ENCODE measurements around the gene HMGN1.
"Not testable (repeated sequence)": the region's sequence is repeated elsewhere in the genome, so short reads cannot be mapped to it uniquely, and the experiment has no call there.

HMGN1 gene, protein sequence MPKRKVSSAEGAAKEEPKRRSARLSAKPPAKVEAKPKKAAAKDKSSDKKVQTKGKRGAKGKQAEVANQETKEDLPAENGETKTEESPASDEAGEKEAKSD

GRCh38 chr21:39348355-39349210, at the start of gene HMGN1:
HMGN1 (minus strand) TSS chr21:39349088; CDS start chr21:39348917, 171 bp downstream.
- in situ Hi-C loops (cut with MboI; ENCODE audit: low sequenced_read_pairs), result no loop called here

- in situ Hi-C loops (cut with MboI; ENCODE audit: low sequenced_read_pairs), result no loop called here
Measured at GRCh38 chr21:39397646-39398385, 48.9 kb upstream of the HMGN1 start.

DNA sequence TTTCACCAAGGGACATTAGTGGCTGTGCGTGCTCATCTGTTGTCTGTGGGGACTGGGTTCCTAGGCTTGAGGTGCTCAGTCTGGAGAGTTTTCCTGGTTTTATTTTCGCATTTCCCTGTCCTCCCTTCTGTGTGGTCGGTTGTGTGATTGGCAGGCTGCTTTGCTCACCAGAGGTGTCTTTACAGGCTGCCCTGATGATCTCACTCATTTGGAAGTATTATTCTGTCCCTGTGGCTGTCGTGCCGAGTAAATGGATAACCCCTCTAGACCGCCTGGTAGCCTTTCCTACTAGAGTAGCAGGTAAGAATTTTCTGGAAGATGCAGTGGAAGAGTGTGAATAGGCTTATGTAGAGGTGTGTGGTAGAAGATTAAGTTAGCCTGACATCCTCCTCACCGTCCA, 44.1 kb upstream of the HMGN1 start:
- in situ Hi-C loops (cut with MboI; ENCODE audit: low sequenced_read_pairs), result no loop called here

DNA sequence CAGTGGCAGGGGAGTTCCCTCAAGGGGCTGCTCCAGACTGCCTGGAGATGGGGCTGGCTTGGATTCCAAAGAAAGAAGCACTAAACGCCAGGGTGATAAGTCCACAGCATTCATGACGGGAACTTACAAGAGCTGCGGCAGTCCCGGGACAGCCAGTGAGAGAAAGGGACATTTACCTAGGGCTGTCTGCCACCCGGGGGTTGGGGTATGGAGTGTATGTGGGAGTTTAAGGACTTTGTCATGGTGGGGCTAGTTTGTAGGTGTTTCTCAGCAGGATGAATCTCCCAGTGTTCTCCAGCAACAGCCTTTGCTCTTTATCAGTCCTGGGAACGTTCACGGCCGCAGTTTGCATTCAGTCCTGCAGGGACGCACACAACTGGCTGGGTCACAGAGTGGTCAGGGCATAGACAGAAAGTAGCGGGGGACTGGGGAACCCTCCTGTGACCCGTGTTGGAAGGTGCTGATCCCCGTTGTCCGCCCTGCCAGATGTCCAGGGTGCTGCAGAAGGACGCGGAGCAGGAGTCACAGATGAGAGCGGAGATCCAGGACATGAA, 41.4 kb upstream of the HMGN1 start:
- in situ Hi-C loops (cut with MboI; ENCODE audit: low sequenced_read_pairs), result no loop called here

GRCh38 chr21:39388811-39389155, 39.9 kb upstream of the HMGN1 start:
- in situ Hi-C loops (cut with MboI; ENCODE audit: low sequenced_read_pairs), result no loop called here

GRCh38 chr21:39388038-39388810, 39.3 kb upstream of the HMGN1 start:
- in situ Hi-C loops (cut with MboI; ENCODE audit: low sequenced_read_pairs), result no loop called here

DNA sequence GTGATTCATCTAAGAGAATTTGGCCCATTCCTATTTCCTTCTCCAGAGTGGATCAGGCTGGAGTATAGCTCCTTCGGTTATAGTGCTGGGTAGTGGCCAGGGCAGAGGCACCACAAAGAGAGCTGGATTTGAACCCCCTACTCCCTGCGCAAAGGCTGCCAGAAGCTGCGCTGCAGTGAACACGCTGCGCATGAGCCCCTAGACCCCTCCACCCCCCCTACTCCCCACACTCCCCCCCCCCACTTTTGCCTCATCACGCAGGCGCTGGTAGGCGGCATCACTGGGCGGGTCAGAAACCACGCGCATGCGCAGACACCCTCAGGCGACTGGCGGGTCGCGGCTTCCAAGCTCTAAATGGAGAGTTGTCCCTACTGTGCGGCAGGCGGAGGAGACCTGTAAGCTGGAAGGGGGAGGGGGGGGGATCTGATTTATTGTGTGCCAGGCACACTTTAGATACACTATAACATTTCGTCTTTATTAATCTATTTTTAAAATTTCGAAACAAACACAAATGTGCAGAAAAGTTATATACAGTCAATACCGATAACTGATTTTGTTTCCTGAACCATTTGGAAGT, 38.7 kb upstream of the HMGN1 start:
- in situ Hi-C loops (cut with MboI; ENCODE audit: low sequenced_read_pairs), result no loop called here

GRCh38 chr21:39386899-39387298, 38.0 kb upstream of the HMGN1 start:
- in situ Hi-C loops (cut with MboI; ENCODE audit: low sequenced_read_pairs), result no loop called here

- in situ Hi-C loops (cut with MboI; ENCODE audit: low sequenced_read_pairs), result no loop called here
Measured at GRCh38 chr21:39386194-39386593, 37.3 kb upstream of the HMGN1 start.

GRCh38 chr21:39385299-39386145, 36.6 kb upstream of the HMGN1 start:
- in situ Hi-C loops (cut with MboI; ENCODE audit: low sequenced_read_pairs), result no loop called here

- in situ Hi-C loops (cut with MboI; ENCODE audit: low sequenced_read_pairs), result no loop called here
Measured at GRCh38 chr21:39384674-39385298, 35.9 kb upstream of the HMGN1 start.

- in situ Hi-C loops (cut with MboI; ENCODE audit: low sequenced_read_pairs), result not testable (repeated sequence)
Measured at GRCh38 chr21:39382096-39382495, 33.2 kb upstream of the HMGN1 start.

- in situ Hi-C loops (cut with MboI; ENCODE audit: low sequenced_read_pairs), result no loop called here
Measured at GRCh38 chr21:39381009-39381408, 32.1 kb upstream of the HMGN1 start.

GRCh38 chr21:39379986-39380891, 31.4 kb upstream of the HMGN1 start:
- in situ Hi-C loops (cut with MboI; ENCODE audit: low sequenced_read_pairs), result no loop called here

- in situ Hi-C loops (cut with MboI; ENCODE audit: low sequenced_read_pairs), result no loop called here
Measured at GRCh38 chr21:39377444-39378050, 28.7 kb upstream of the HMGN1 start.

DNA sequence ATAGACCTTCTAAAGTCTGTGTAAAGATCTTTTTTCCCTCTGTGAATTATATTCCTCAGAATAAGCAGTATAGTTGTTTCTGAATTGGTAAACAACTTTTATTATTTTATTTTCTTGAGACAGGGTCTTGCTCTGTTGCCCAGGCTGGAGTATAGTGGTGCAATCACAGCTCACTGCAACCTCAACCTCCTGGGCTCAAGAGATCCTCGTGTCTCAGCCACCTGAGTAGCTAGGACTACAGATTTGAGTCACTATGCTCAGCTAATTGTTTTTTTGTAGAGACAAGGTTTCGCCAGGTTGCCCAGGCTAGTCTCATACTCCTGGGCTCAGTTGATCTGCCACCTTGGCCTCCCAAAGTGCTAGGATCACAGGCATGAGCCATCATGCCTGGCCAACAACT, 26.6 kb upstream of the HMGN1 start:
- in situ Hi-C loops (cut with MboI; ENCODE audit: low sequenced_read_pairs), result no loop called here

DNA sequence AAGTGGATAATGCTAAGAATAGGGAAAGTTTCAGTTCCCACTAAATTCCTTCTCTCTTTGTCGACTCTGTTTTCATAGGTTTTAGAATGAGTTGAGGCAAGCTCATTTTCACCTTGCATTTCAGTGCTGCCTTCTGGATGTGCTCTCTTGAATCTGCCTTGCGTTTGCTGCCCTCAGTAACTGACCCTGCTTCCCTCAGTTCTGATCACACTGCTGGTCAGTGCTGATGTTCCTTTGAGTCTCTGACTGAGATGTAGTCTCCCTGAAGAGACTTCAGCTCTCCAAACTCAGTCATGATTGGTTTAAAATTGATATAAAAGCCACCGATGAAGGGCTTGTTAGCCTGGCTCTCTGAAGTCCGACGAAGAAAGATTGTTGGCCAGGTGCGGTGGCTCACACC, 25.2 kb upstream of the HMGN1 start:
- in situ Hi-C loops (cut with MboI; ENCODE audit: low sequenced_read_pairs), result no loop called here

- in situ Hi-C loops (cut with MboI; ENCODE audit: low sequenced_read_pairs), result no loop called here
Measured at GRCh38 chr21:39373634-39374033, 24.7 kb upstream of the HMGN1 start.
